Stimulated activated CD4-positive, alpha-beta T cell treated with anti-CD3 and anti-CD28 coated beads, Interleukin-2, amount 100 ng/mL, for 24 hours (primary cell): ENCODE measurements around the gene KIF23.

Experiments
- DNase-seq, 2 donors: peaks; one replicate each; pipeline ENCODE4 v3.0.0-alpha.2; 2020

KIF23 gene

GRCh38 chr15:69497667-69498066 is 83.5 kb downstream of the KIF23 start:
- DNase-seq: no peak
